Activated CD4-positive, alpha-beta T cell treated with anti-CD3 and anti-CD28 coated beads for 1 hour (primary cell): Measurements from ENCODE around the gene FREM2.

ENCODE experiments used
- DNase-seq: peaks from one replicate; pipeline ENCODE4 v3.0.0-alpha.2; 2020

Gene FREM2

DNA sequence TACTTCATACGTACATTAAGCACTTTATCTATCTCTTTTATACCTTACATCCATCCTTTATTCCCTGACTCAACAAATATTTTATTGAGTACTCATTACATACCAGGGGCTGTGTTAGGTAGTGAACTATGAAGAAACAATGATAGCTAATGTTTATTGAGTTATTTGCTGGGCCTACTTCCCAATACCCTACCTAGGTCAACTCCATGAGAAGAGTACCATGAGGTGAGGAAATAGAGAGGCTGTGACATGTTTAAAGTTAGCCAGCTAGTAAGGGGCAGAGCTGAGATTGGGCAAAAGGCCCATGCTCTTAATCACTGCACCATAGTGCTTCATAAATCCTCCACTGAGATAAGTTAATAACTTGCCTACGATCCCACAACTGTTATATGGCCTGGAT lies 79.9 kb downstream of the FREM2 start:
- no peak for DNase-seq

DNA sequence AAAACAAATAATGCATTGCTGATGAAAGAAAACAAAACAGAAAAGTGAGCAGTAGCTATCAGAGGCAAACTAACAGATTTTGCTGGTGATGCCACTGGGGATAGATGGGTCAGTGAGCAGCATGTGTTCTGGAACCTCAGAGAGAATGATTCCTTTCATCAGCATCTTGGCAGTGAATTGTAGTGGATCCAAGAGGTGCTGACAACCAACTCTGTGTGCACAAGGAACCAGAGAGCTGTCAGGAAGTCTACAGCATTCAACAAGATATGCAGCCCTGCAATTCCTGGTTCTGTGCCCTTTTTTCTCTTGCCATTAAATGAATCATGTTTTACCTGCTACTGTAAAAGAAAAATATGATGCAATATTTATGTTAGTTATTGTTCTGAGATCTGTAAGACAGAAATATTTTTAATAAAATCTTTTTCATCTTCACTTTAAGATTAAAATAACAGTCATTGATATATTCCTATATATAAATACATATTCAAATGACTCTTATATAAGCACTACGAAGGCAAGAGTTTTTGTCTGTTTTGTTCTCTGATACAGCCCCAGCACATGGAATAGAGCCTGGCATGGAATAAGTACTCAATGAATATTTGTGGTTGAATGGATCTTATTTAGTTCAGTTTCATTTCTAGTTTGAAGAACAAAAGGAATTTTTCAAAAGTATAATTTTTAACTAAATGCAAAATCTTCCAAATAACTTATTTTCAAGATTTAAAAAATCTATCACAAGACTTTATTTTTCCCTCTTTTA lies 80.8 kb downstream of the FREM2 start:
- no peak for DNase-seq

DNA sequence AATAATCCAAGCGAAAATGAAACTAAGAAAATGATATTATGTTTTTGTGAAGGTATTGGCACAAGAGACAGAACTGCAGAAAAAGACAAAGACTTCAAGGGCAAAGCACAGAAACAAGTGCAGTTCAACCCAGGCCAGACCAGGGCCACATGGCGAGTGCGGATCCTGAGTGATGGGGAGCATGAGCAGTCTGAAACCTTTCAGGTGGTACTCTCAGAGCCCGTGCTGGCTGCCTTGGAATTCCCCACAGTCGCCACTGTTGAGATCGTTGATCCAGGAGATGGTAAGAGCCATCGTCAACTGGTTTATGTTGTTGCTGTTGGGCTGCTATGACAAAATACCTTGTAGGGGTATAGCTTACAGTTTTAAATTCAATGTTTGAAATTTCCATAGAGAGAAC lies 82.6 kb downstream of the FREM2 start:
- DNase-seq = no peak

GRCh38 chr13:38775085-38775484 lies 88.2 kb downstream of the FREM2 start:
- DNase-seq = no peak

GRCh38 chr13:38777347-38778119 lies 90.7 kb downstream of the FREM2 start:
- DNase-seq = no peak

GRCh38 chr13:38781539-38781938 lies 94.7 kb downstream of the FREM2 start:
- DNase-seq = no peak

- no peak for DNase-seq
Measured at GRCh38 chr13:38784036-38784880, 97.4 kb downstream of the FREM2 start.

GRCh38 chr13:38785042-38785441 lies 98.2 kb downstream of the FREM2 start:
- DNase-seq = no peak

DNA sequence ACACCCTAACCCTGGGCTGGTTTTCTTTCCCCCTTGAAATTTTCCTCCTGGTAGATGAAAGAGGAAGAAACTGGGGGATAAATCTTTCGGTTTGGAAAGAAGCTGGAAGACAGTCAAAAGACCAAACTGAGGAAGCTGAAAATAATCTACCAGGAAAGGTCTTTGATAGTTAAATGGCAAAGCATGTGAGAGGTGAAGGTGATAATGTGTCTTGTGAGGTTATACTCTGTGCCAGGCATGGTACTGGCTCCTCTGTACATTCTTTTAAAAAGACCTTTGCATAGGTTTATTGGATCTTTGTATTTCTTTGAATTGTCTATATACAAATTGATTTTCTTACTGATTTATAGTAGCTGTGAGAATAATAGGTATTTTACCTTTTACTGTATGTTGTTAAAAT lies 98.6 kb downstream of the FREM2 start:
- no peak for DNase-seq

- DNase-seq = no peak
Measured at GRCh38 chr13:38787550-38787949, 100.7 kb downstream of the FREM2 start.

DNA sequence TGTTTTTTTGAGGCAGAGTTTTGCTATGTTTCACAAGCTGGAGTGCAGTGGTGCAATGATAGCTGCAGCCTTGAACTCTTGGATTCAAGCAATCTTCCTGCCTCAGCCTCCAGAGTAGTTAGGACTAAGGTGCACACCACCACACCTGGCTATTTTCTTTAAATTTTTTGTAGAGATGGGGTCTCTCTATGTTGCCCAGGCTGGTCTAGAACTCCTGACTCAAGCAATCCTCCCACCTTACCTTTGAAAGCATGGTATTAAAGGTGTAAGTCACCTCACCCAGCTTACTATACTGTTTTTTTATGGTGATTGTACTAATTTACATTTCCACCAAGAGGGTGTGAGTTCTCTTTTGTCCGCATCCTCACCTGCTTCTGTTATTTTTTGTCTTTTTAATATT lies 110.0 kb downstream of the FREM2 start:
- no peak for DNase-seq

DNA sequence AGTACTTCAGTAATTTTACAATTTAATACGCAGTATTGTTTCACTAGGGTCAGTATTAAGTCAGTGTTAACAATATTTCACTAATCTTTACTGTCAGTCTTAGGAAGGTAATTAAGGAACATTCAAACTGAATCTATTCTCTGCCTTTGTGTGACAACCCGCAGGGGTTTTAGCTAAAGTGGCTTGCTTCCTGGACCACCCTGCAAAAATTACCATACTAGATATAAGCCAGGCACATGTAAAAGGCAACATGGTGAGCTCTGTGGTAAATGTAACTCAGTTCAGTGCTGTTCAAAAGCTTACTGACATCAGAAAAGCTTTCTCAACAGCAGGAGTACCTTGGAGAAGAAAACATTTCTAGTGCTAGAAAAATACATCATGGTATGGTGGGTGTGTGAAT lies 116.7 kb downstream of the FREM2 start:
- no peak for DNase-seq

DNA sequence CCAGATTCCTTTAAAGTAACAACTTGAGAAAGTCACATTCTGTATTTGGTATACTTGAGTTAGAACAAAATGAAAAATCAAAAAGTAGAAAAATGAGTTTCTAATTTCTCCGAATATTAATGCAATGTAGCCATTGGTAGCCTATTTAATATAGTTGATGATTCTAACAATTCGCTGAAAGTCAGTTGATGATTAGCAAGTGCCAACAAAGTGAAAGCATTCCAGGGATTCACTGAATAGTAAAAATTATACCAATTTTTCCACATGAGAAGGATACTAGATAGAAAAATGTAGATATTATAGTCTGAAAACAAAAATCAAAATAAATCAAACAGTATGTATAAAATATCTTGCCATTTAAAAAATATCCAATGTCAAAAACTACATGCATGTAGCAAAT lies 117.2 kb downstream of the FREM2 start:
- DNase-seq = no peak

DNA sequence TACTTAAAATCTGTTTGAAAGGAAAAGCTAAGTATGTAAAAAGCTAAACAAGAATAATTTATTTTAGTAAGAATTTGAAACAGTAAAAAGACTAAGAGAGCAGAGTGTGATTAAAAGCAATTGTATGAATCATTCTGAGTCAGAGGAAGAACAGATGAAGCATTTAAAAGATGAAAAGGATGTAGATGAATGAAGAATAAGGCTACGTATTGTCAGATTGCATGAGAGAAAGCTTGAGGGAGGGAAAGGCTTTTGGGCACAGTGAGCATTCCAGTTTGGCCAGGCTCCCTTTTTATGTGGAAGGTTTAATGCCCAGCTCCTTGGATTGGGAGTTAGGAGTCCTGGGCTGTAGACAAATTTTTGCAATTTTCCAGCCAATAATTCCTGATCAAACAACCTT lies 117.7 kb downstream of the FREM2 start:
- no peak for DNase-seq

DNA sequence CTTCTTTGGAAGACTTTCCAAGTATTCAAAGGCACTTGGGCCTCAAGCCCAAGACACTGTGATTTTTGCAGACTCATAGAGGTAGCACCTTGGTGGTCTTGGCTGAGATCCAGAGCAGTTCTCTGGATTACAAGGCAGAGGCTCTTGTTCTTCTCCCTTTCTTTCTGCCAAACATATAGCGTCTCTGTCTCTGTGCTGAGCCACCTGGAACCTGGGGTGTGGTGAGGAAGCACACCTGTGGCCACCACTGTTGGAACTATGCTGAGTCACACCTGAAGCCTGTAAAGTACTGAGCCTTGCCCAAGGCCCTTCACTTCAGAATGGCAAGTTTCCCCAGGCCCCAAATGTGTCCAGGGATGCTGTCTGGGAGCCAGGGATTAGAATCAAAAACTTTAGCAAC lies 127.5 kb downstream of the FREM2 start:
- no peak for DNase-seq

GRCh38 chr13:38819053-38819452 lies 132.2 kb downstream of the FREM2 start:
- DNase-seq = no peak

GRCh38 chr13:38819596-38819995 lies 132.7 kb downstream of the FREM2 start:
- DNase-seq = no peak

- no peak for DNase-seq
Measured at GRCh38 chr13:38821770-38822551, 135.1 kb downstream of the FREM2 start.

DNA sequence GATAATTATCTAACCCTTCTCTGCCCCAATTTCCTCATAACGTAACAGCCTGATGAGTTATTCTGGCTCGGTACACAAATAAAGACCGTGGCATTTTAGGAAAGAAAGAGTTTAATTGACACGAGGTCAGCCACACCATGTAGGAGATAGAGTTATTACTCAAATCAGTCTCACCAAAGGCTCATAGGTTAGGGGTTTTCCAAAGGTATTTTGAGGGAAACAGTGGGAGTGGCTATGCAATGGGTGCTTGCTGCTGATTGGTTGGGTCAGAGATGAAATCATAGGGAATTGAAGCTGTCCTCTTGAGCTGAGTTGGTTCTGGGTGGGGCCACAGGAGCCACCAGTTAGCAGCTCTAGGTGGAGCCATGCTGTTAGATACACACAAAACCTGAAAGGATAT lies 137.5 kb downstream of the FREM2 start:
- DNase-seq = no peak

DNA sequence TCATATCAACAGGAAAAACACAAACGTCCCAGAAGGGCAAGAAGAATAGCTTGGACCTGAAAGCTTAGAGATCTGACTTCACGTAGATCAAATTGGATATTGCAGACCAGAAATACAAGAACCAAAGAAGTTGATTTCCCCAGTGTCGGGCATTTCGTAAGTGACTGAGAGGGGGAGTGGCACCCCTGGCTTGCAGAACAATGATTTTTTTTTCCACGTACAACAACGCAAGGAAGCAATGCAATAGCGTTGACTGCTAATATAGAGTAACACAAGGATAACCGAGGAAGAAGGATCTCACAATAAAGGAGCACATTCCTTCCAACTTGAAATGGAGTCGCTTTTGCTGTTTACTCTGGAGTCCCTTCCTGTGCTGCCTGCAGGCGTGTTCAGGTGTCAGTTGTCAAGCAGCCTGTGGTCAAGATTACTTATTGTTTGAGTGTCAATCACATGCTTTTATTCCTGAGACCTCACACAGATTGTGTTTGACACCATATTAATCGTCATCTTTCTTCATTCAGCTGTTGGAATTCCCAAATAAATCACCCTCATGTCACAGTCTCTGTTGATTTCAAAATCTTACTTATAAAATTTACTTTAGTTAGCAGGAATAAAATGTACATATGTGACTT lies 139.4 kb downstream of the FREM2 start:
- no peak for DNase-seq

DNA sequence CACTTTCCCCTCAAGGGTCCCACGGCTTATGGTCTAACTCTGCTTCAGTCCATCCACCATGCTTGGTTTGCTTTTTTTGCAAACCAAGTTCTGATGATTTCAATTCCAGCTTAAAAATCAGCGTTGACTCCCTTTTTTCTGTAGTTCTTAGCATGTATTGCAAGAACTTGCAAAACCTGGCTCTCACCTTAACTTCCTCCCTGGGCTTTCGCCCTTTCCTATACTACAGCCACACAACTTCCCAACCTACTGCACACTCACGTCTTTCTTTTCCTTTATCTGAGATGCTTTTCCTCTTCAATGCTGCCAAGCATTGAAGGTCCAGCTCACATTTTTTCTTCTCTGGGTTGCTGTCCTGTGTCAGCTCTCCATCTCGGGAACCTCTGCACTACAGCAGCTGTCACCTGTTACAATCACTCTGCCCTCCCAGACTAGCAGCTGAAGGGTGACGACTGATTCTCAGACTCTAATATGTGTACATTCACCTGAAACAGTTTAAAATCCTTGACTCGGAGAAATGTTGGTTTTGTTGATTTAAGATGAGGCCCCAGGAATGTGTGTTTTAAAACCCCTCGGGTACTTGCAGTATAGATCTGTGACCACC lies 143.7 kb downstream of the FREM2 start:
- no peak for DNase-seq

DNA sequence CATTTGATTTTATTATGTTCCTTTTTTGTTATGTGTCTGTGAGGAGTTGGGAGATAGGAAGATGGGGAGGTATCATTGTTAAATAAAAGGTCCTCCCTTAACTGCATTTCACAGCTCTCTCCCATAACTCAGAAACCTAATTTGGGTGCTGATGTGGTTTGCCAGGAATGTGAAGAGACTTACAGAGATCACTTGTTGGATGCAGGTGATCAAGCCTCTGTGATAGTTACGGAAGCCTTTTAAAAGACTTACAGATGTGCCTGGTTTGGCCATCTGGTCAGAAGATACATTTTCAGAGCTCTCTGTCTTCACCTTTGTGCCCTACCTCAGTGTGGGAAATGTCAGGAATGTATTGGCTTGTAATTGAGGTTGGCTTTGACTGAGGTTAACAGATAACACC lies 157.7 kb downstream of the FREM2 start:
- DNase-seq = no peak
